Activated CD8-positive, alpha-beta T cell treated with anti-CD3 and anti-CD28 coated beads, Interleukin-2, amount 10 ng/mL, durations not matched to agents 7 days and 5 days (primary cell): ENCODE data around the gene SOX5. TPM values are rescaled to one million over a fixed set of nuclear protein-coding genes. Genes with fewer than 3 reads are reported as not detected.

Experiments used
- ATAC-seq: fragments of 150-1000 bp; cut with Tn5 transposase; one replicate; pipeline ENCODE4 v1.10.0; 2021; ENCODE audit warnings: moderate library complexity
- CTCF ChIA-PET: fragments of 350-600 bp; sonication (Branson Sonifier 250); formaldehyde crosslinking; loops from one replicate; lab custom pipeline; 2021; ENCODE audit warnings: antibody characterized with exemption; lab: Charles Lee
- POLR2A ChIA-PET: fragments of 350-600 bp; sonication (Branson Sonifier 250); formaldehyde crosslinking; loops from one replicate; lab custom pipeline; 2021; ENCODE audit warnings: antibody characterized with exemption; lab: Charles Lee
- DNase-seq: peaks from one replicate; pipeline ENCODE4 v3.0.0-alpha.2; 2020
- H3K27ac Mint-ChIP-seq: one replicate; pipeline ENCODE4 v1.8.0; 2021; ENCODE audit warnings: mild to moderate bottlenecking, mixed read lengths
- H3K27me3 Mint-ChIP-seq: one replicate; pipeline ENCODE4 v1.8.0; 2021; ENCODE audit warnings: low read depth, mixed read lengths
- H3K36me3 Mint-ChIP-seq: one replicate; pipeline ENCODE4 v1.8.0; 2021; ENCODE audit warnings: low read depth, mixed read lengths
- H3K4me1 Mint-ChIP-seq: one replicate; pipeline ENCODE4 v1.8.0; 2021; ENCODE audit warnings: low read depth, mixed read lengths
- H3K4me3 Mint-ChIP-seq: one replicate; pipeline ENCODE4 v1.8.0; 2021; ENCODE audit warnings: mild to moderate bottlenecking, mixed read lengths
- H3K9me3 Mint-ChIP-seq: one replicate; pipeline ENCODE4 v1.8.0; 2022; ENCODE audit warnings: mixed read lengths; ENCODE audit not compliant: insufficient read depth
- total RNA-seq, 2 experiments: library from RNA; stranded (reverse); gene quantifications; one replicate each; pipeline ENCODE4 v1.2.3, GENCODE V29; 2021

Gene SOX5
- total RNA-seq, 2 experiments from 2014 or later: not detected

DNA sequence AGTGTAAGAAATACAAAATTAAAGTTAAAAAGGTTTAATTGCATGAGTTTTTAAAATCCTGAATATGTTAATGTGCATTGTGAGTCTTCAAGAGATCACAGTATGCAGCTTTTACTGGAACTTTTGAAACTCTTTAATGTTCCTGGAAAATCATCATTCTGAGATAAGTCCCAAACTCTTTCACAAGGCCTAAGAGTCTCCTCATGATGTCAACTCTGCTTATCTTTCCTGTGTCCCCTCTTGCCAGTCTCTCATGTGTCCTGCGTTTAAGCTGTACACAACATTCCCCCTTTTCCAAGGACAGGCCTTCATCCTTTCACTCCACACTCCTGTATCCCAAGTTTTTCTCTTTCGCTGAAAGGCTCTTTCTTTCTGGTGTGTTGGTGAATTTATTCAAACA is 380.1 kb downstream of the SOX5 start:
- no peak overlapping the region for H3K4me3 Mint-ChIP-seq
- POLR2A ChIA-PET: no interaction called here
- no peak for DNase-seq
- no peaks in the 10 kb centered on the region for H3K36me3 Mint-ChIP-seq
- CTCF ChIA-PET: no interaction called here
- no peak overlapping the region for H3K27ac Mint-ChIP-seq
- no peaks in the 10 kb centered on the region for H3K27me3 Mint-ChIP-seq
- no peaks in the 10 kb centered on the region for H3K4me1 Mint-ChIP-seq
- H3K9me3 Mint-ChIP-seq: no peaks in the 10 kb centered on the region
- ATAC-seq: no peak

DNA sequence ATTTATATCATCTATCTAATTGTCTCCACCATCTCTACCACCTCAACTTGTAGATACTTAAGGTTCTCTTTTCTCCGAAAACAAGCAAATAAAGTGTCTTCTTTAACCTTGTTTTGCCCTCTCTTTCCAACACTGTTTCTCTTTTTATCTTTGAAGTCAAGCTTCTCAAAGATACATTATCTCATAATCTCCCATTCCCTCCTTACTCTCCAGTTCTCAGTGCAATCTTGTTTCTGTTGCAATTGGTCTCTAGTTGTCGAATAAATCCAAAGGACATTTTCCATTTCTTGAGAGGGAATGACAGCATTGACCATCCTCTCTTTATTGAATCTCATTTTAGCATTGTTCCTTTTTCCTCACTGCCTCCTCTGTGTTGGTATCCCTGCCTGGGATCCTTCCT is 383.3 kb downstream of the SOX5 start:
- Mint-ChIP-seq H3K36me3 (no peaks in the 10 kb centered on the region), H3K9me3 (no peaks in the 10 kb centered on the region), H3K4me3 (no peak overlapping the region), H3K4me1 (no peaks in the 10 kb centered on the region), H3K27me3 (no peaks in the 10 kb centered on the region), H3K27ac (no peak overlapping the region)
- ATAC-seq (no peak), DNase-seq (no peak)
- CTCF ChIA-PET: no interaction called here
- POLR2A ChIA-PET: no interaction called here

DNA sequence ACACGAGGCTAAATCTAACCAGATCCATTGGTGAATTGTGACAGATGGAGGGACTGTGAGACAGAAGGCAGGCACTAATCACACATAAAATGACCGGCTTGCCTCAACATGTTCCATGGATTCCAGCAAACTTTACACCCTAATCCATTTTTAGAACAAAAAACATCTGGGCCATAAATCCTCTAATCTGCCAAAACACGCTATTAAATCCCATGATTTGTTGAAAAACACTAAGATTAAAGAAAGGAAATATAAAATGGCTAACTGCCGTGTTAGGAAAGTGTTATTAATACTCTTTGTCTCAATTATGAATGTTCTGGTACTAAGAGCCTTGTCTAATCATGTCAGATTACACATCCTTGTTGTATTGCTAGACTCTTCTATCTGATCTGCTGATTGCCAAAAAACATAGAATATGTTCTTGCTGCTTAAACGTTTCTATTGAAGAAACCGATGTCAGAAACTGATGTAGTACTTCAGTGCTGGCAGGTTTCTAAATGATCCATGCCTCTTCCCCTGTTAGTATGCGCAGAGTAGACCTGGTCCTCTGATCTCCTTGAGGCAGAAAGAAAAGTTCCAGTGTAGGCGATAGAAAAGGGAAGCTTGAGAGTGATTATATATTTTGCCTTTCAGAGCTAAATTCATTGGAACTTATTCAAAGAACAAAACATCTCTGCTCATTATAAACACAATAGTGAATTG is 384.9 kb downstream of the SOX5 start:
- no peak for DNase-seq
- no peaks in the 10 kb centered on the region for H3K36me3 Mint-ChIP-seq
- no peak overlapping the region for H3K4me3 Mint-ChIP-seq
- ATAC-seq: no peak
- H3K27me3 Mint-ChIP-seq: no peaks in the 10 kb centered on the region
- H3K4me1 Mint-ChIP-seq: no peaks in the 10 kb centered on the region
- ChIA-PET POLR2A (no interaction called here), CTCF (no interaction called here)
- no peak overlapping the region for H3K27ac Mint-ChIP-seq
- H3K9me3 Mint-ChIP-seq: no peaks in the 10 kb centered on the region

DNA sequence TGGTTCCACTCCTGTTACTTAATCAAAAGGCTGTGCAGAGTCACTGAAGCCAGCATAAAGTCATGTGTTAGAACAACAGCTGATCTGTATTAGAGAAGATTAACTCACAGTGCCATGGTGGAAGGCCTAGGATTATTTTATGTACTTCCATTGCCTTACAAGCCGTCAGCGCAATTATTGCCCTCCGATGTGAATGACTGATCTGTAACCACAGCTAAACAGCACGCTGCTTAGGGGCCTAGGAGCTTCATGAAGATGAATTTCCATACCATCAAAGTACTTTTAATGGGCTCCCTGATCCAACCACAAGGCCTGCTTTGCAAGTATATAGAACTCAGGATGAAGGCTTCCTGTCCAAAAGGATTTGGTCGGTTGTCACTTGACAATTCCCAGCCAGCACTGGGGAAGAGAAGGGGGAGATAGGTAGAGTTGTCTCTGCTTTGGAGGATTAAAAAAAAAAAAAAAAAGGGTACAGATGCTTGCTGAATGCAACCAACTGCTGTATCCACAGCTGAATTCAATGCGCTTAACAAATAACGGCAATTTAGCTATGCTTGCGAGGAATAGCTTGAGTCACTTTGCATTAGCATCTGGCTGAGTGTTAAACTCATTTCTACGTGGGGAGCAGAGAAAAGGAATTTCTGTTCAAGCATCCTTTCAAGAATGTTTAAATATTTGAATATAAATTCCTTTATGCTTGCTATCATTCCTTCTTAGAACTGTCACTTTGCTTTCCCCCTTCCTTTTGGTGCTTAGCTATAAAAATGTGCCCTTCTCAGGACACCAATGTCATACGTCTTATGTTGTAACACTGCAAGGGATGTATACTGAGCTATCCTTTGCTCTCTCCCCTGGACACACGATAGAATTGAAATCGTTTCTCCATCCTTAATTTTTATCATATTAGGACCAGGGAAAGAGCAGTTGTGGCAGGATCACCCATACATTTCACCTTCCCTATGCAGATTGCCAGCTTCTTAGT is 387.8 kb downstream of the SOX5 start:
- H3K4me3 Mint-ChIP-seq: no peak overlapping the region
- no peaks in the 10 kb centered on the region for H3K27me3 Mint-ChIP-seq
- no peaks in the 10 kb centered on the region for H3K9me3 Mint-ChIP-seq
- DNase-seq: no peak
- no peak for ATAC-seq
- H3K36me3 Mint-ChIP-seq: no peaks in the 10 kb centered on the region
- H3K4me1 Mint-ChIP-seq: no peaks in the 10 kb centered on the region
- H3K27ac Mint-ChIP-seq: no peak overlapping the region
- ChIA-PET CTCF (no interaction called here), POLR2A (no interaction called here)

DNA sequence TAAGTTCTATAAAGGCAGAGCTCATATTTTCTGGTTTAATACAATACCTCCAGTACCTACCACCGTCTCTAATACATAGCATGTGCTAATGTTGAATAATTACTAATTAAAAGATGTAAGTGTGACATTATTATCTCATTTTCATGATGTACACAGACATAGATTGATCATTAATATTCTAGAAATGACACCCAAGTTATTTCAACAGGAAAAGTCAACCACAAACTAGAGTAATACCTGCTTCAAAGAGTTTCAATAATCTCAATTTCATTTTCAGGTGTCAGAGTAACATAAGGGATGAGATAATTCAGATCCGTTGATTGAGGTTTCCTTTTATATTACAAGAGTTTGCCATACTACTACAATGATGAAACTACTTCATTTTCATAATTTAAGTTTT is 388.9 kb downstream of the SOX5 start:
- H3K9me3 Mint-ChIP-seq: no peaks in the 10 kb centered on the region

DNA sequence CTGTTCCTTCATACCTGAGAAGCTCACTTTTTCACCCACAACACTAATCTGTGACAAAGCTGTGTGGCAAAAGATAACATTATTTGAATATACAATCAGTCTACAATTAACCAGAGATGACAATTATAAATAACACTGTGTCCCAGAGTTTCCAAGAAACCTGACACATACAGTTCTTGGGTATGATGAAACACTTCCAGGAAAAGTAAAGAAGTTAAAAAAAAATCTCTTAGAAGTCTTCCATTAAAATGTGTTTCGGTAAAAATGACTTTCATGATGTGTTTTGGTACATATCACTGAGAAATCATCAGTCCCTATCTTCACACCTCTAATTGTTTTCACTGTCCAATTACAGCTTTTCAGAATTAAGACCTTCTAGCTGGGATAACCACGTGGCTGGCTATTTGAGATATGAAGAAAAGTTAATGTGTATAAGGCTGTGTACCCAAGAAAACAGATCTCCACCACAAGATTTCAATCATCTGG is 390.2 kb downstream of the SOX5 start:
- ATAC-seq: no peak
- no peak overlapping the region for H3K27ac Mint-ChIP-seq
- DNase-seq: no peak
- no peaks in the 10 kb centered on the region for H3K4me1 Mint-ChIP-seq
- H3K9me3 Mint-ChIP-seq: no peaks in the 10 kb centered on the region
- H3K4me3 Mint-ChIP-seq: no peak overlapping the region
- ChIA-PET CTCF (no interaction called here), POLR2A (no interaction called here)
- no peaks in the 10 kb centered on the region for H3K27me3 Mint-ChIP-seq
- no peaks in the 10 kb centered on the region for H3K36me3 Mint-ChIP-seq

More for the DNA sequence above, 388.9 kb downstream of the SOX5 start:
- ChIA-PET POLR2A (no interaction called here), CTCF (no interaction called here)
- Mint-ChIP-seq H3K27ac (no peak overlapping the region), H3K4me3 (no peak overlapping the region), H3K36me3 (no peaks in the 10 kb centered on the region), H3K27me3 (no peaks in the 10 kb centered on the region), H3K4me1 (no peaks in the 10 kb centered on the region)
- no peak for DNase-seq
- ATAC-seq: no peak

DNA sequence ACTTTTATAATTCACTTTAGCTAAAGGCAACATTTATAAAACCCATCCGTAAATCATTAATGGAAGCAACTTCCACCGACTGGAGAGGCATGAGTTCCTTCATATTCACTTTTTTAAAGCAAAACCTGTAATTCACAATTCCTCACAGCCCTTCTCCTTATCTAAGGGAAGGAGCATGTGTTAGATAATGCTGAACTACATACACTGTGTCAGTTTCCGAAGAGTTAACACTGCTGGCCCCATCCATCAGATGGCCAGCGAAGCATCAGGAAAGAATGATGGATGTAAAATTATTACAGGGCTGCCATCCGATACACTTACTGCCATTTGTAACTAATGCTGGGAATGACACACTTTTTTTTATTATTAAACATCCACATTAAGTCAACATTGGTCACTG is 392.8 kb downstream of the SOX5 start:
- ATAC-seq: no peak
- Mint-ChIP-seq H3K27ac (no peak overlapping the region), H3K4me3 (no peak overlapping the region), H3K4me1 (no peaks in the 10 kb centered on the region), H3K27me3 (no peaks in the 10 kb centered on the region), H3K36me3 (no peaks in the 10 kb centered on the region), H3K9me3 (no peaks in the 10 kb centered on the region)
- DNase-seq: no peak
- ChIA-PET POLR2A (no interaction called here), CTCF (no interaction called here)

DNA sequence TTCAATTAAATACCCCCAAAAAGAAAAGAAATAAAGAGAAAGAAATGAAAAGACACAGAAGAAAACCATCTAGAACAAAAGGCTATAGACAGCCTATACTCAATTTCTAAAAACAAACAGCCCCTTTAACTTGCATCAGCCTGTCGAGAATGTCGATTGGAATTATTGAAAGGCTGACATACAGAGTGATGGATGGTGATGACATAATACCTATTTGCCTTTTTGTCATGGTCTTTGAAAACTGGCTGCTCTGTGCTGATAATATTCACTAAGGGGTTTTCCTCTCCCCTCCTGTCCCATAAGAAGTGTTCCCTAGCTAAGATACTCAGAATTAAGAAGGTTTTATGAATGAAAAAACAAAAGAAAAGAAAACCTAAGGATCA is 393.7 kb downstream of the SOX5 start:
- Mint-ChIP-seq H3K27ac (no peak overlapping the region), H3K4me1 (no peaks in the 10 kb centered on the region), H3K36me3 (no peaks in the 10 kb centered on the region), H3K4me3 (no peak overlapping the region), H3K9me3 (peaks cover 6% of the 10 kb centered on the region), H3K27me3 (no peaks in the 10 kb centered on the region)
- CTCF ChIA-PET: no interaction called here
- ATAC-seq: no peak
- DNase-seq: no peak
- POLR2A ChIA-PET: no interaction called here

DNA sequence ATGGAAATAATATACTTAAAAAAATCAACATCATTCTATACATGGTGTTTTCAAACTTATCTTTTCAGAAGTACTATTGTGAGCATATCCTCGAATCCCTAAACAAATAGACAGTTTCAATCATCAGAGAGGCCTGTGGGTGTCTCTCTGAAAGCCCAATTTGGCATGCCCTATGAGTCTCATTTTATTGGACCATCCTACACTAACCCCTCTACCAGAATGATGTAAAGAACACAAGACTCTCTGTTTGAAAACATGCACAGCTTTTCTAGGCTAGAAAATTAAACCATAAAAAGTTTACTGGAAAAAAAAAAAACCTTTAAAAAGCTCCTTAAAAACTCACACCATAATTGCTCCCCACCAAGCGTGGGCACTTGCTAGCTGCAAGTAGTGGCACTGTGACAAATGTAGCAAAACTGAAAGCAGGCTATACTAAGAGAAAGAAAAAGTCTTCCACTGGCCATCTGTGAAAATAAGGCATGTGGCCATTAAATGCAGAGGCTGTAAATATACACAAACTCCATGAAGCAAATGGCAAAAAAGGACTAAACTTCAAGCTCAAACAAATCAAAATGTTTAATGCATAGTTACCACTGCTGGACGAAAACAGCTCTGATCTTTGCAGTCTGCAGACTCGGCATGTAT is 394.2 kb downstream of the SOX5 start:
- H3K4me3 Mint-ChIP-seq: no peak overlapping the region
- no peaks in the 10 kb centered on the region for H3K36me3 Mint-ChIP-seq
- ATAC-seq (no peak), DNase-seq (no peak)
- POLR2A ChIA-PET: no interaction called here
- no peak overlapping the region for H3K27ac Mint-ChIP-seq
- CTCF ChIA-PET: no interaction called here
- H3K27me3 Mint-ChIP-seq: no peaks in the 10 kb centered on the region
- peaks cover 9% of the 10 kb centered on the region for H3K9me3 Mint-ChIP-seq
- no peaks in the 10 kb centered on the region for H3K4me1 Mint-ChIP-seq

DNA sequence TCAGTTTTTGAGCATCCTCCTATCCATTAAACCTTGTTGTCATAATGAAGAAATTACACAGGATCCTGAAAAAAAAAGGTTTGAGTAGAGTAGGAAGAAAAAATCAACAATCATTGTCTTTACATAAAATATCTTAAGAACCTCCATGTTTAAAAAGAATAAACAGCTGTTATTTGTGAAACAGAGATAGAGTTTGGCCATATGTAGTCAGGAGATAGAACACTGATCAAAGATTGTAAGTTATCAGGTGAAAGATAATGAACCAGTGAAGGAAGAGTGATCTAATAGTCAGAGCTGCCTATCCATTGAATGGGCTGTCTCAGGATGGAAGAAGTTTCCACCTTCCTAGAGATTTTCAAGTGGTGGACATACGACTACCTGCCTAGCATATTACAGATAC is 397.1 kb downstream of the SOX5 start:
- H3K4me1 Mint-ChIP-seq: no peaks in the 10 kb centered on the region
- ATAC-seq: no peak
- no peak for DNase-seq
- POLR2A ChIA-PET: no interaction called here
- peaks cover 9% of the 10 kb centered on the region for H3K9me3 Mint-ChIP-seq
- no peak overlapping the region for H3K4me3 Mint-ChIP-seq
- H3K36me3 Mint-ChIP-seq: no peaks in the 10 kb centered on the region
- H3K27me3 Mint-ChIP-seq: no peaks in the 10 kb centered on the region
- CTCF ChIA-PET: no interaction called here
- no peak overlapping the region for H3K27ac Mint-ChIP-seq

DNA sequence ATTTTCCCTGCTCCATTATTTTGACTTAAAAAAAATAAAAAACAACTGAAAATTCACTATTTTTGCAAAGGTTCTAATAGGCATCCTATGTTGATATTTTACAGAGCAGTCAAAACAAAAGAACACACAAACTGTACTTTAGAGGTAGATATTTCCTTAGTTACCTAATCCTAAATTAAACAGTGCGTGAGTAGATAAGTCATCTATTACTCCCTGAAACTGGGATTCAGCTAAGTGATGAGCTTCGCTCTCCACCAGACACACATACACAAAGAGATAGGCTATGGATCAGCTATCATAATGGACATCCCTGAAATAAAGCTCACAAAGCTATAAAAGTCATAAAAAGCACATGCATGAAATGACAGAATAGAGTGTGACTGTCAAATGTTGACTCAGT is 398.7 kb downstream of the SOX5 start:
- Mint-ChIP-seq H3K4me1 (no peaks in the 10 kb centered on the region), H3K9me3 (peaks cover 9% of the 10 kb centered on the region), H3K27ac (no peak overlapping the region), H3K27me3 (no peaks in the 10 kb centered on the region), H3K36me3 (no peaks in the 10 kb centered on the region), H3K4me3 (no peak overlapping the region)
- DNase-seq: no peak
- CTCF ChIA-PET: no interaction called here
- POLR2A ChIA-PET: no interaction called here
- ATAC-seq: no peak

DNA sequence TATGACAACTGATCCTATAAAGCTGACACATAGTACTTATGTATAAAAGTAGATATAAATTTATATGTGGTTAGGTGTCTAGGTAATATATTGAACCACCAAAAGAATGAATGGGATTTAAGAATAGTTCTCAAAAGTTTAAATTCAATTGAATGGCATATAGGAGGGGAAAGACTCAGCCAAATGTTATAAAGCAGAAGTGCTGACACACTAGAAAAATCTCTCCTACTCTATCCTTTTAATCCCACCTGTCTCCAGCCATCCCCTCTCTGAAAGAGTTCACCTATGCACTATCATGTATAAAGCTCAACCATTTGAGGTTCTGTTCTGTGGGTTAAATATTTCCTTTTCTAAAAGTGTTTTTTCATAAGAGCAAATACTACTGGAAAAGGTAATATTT is 400.7 kb downstream of the SOX5 start:
- Mint-ChIP-seq H3K9me3 (peaks cover 12% of the 10 kb centered on the region), H3K4me1 (no peaks in the 10 kb centered on the region), H3K36me3 (no peaks in the 10 kb centered on the region), H3K4me3 (no peak overlapping the region), H3K27me3 (no peaks in the 10 kb centered on the region), H3K27ac (no peak overlapping the region)
- no peak for DNase-seq
- POLR2A ChIA-PET: no interaction called here
- no peak for ATAC-seq
- CTCF ChIA-PET: no interaction called here
